GM23338 (cell line): ENCODE results near the gene GLS. TPM values are rescaled to one million over a fixed set of nuclear protein-coding genes. Genes with fewer than 3 reads are reported as not detected.

Experiments used
- ATAC-seq: fragments of 200-7000 bp; cut with Tn5 transposase; 3 replicates; pipeline ENCODE4 v1.9.1; 2020
- DNase-seq: peaks from one replicate; pipeline ENCODE4 v3.0.0-alpha.2; 2015; ENCODE audit warnings: low spot score
- H2AFZ ChIP-seq: fragments of 200-600 bp; sonication (generic); 2 replicates; pipeline ENCODE4 v1.8.0; 2016; ENCODE audit warnings: antibody characterized with exemption, mild to moderate bottlenecking, moderate library complexity
- H3F3A ChIP-seq: fragments of 200-600 bp; sonication (generic); replicated peaks from 2 replicates; pipeline ENCODE4 v1.8.0; 2017; ENCODE audit warnings: antibody characterized with exemption, mixed run types, low read depth
- H3K27ac ChIP-seq: fragments of 200-600 bp; sonication (generic); 2 replicates; pipeline ENCODE4 v1.6.1; 2016; ENCODE audit warnings: low read depth
- H3K27me3 ChIP-seq: fragments of 200-600 bp; sonication (generic); 2 replicates; pipeline ENCODE4 v1.8.0; 2016; ENCODE audit warnings: mild to moderate bottlenecking, mixed run types, moderate library complexity; ENCODE audit not compliant: insufficient read depth
- H3K36me3 ChIP-seq: fragments of 200-600 bp; sonication (generic); 2 replicates; pipeline ENCODE4 v1.8.0; 2016; ENCODE audit warnings: mild to moderate bottlenecking; ENCODE audit not compliant: insufficient read depth
- H3K4me1 ChIP-seq: fragments of 200-600 bp; sonication (generic); 2 replicates; pipeline ENCODE4 v1.8.0; 2016; ENCODE audit warnings: mild to moderate bottlenecking, moderate library complexity; ENCODE audit not compliant: insufficient read depth
- H3K4me2 ChIP-seq: fragments of 200-600 bp; sonication (generic); 2 replicates; pipeline ENCODE4 v1.7.1; 2017; ENCODE audit warnings: mixed run types
- H3K4me3 ChIP-seq: fragments of 200-600 bp; sonication (generic); 2 replicates; pipeline ENCODE4 v1.6.1; 2016; ENCODE audit warnings: mixed run types
- H3K79me2 ChIP-seq: fragments of 200-600 bp; sonication (generic); replicated peaks from 2 replicates; pipeline ENCODE4 v1.8.0; 2017; ENCODE audit warnings: mild to moderate bottlenecking; ENCODE audit not compliant: insufficient read depth
- H3K9me2 ChIP-seq: fragments of 200-600 bp; sonication (generic); 2 replicates; pipeline ENCODE4 v1.8.0; 2017; ENCODE audit not compliant: insufficient read depth
- H4K20me1 ChIP-seq: fragments of 200-600 bp; sonication (generic); replicated peaks from 2 replicates; pipeline ENCODE4 v1.8.0; 2017; ENCODE audit warnings: mild to moderate bottlenecking; ENCODE audit not compliant: insufficient read depth
- H3K27ac Mint-ChIP-seq: 2 replicates; pipeline ENCODE4 v1.8.0; 2020; ENCODE audit warnings: inconsistent platforms, mild to moderate bottlenecking, moderate library complexity, mixed read lengths
- H3K27me3 Mint-ChIP-seq: 3 replicates; pipeline ENCODE4 v1.8.0; 2022; ENCODE audit warnings: low read depth, mild to moderate bottlenecking, moderate library complexity, mixed read lengths, inconsistent platforms; ENCODE audit not compliant: insufficient read depth, poor library complexity
- H3K36me3 Mint-ChIP-seq: 3 replicates; pipeline ENCODE4 v1.8.0; 2021; ENCODE audit warnings: low read depth, mild to moderate bottlenecking, inconsistent platforms, moderate library complexity, mixed read lengths
- H3K4me1 Mint-ChIP-seq: 3 replicates; pipeline ENCODE4 v1.8.0; 2020; ENCODE audit warnings: mild to moderate bottlenecking, inconsistent platforms, mixed read lengths
- H3K4me3 Mint-ChIP-seq: 3 replicates; pipeline ENCODE4 v1.8.0; 2021; ENCODE audit warnings: moderate library complexity, mild to moderate bottlenecking, inconsistent platforms, mixed read lengths
- H3K9me3 Mint-ChIP-seq: 3 replicates; pipeline ENCODE4 v1.8.0; 2020; ENCODE audit warnings: moderate library complexity, mild to moderate bottlenecking, inconsistent platforms, mixed read lengths
- CREB1 ChIP-seq: fragments of 250-450 bp; sonication (Bioruptor Pico); IDR thresholded peaks from 2 replicates; pipeline ENCODE4 v1.5.0; 2020; ENCODE audit warnings: low read depth, mild to moderate bottlenecking, moderate library complexity
- EZH2 ChIP-seq: fragments of 200-600 bp; sonication (generic); IDR thresholded peaks from one replicate; pipeline ENCODE4 v1.8.0; 2017; ENCODE audit warnings: antibody characterized with exemption, mild to moderate bottlenecking, low read depth; ENCODE audit not compliant: unreplicated experiment
- EZH2phosphoT487 ChIP-seq: fragments of 200-600 bp; sonication (generic); IDR thresholded peaks from one replicate; pipeline ENCODE4 v1.8.1; 2018; ENCODE audit warnings: antibody characterized with exemption; ENCODE audit not compliant: unreplicated experiment
- JUNB ChIP-seq: IDR thresholded peaks from one replicate; pipeline ENCODE4 v1.6.1; 2016; ENCODE audit warnings: antibody characterized with exemption; ENCODE audit not compliant: unreplicated experiment
- NANOG ChIP-seq: IDR thresholded peaks from 2 replicates; pipeline ENCODE4 v1.6.1; 2016; ENCODE audit warnings: antibody characterized with exemption, borderline replicate concordance
- POLR2AphosphoS5 ChIP-seq: IDR thresholded peaks from 2 replicates; pipeline ENCODE4 v1.6.1; 2016; ENCODE audit warnings: antibody characterized with exemption, low read depth
- STAT1 ChIP-seq: IDR thresholded peaks from one replicate; pipeline ENCODE4 v1.6.1; 2016; ENCODE audit warnings: antibody characterized with exemption; ENCODE audit not compliant: unreplicated experiment
- ZNF114 ChIP-seq: fragments of 250-450 bp; sonication (Bioruptor Pico); IDR thresholded peaks from 2 replicates; pipeline ENCODE4 v1.5.0; 2020; ENCODE audit warnings: mild to moderate bottlenecking, moderate library complexity
- ZNF331 ChIP-seq: fragments of 250-450 bp; sonication (Bioruptor Pico); IDR thresholded peaks from 2 replicates; pipeline ENCODE4 v1.5.0; 2020; ENCODE audit warnings: low read depth, mild to moderate bottlenecking, moderate library complexity
- polyA plus RNA-seq: library from polyadenylated mRNA; unstranded; fragments of >200 nt; fragmentation: Nextera tagmentation; extraction: Ambion mirVana; gene quantifications from 2 replicates; pipeline ENCODE4 v1.2.1, GENCODE V29; 2016
- total RNA-seq: library from RNA; depleted of rRNA; stranded (reverse); fragments of >200 nt; shearing (Covaris generic); gene quantifications from 2 replicates; pipeline ENCODE4 v1.2.3, GENCODE V29; 2014
- TF ChIP-seq, protein P1 (sequence below): IDR thresholded peaks from 2 replicates; pipeline ENCODE4 v1.6.1; 2016; ENCODE audit warnings: antibody characterized with exemption
- TF ChIP-seq, protein P2 (sequence below): IDR thresholded peaks from one replicate; pipeline ENCODE4 v1.6.1; 2018; ENCODE audit warnings: antibody characterized with exemption; ENCODE audit not compliant: unreplicated experiment
- TF ChIP-seq, protein P3 (sequence below), 2 experiments: fragments of 200-600 bp in 1 of 2; sonication (generic) in 1 of 2; conservative IDR thresholded peaks; 2 replicates each; pipeline versions ENCODE4 v1.5.1 to v1.6.1; 2016 to 2017; ENCODE audit warnings: antibody characterized with exemption in 2 of 2, low read depth in 2 of 2, mild to moderate bottlenecking in 2 of 2, moderate library complexity in 1 of 2
- TF ChIP-seq, protein P4 (sequence below): fragments of 250-450 bp; sonication (Bioruptor Pico); IDR thresholded peaks from 2 replicates; pipeline ENCODE4 v1.5.0; 2020; ENCODE audit warnings: mild to moderate bottlenecking, moderate library complexity

The GLS gene
- total and polyA plus RNA-seq, 2 experiments from 2014 or later, result 38.1 to 172 TPM

DNA sequence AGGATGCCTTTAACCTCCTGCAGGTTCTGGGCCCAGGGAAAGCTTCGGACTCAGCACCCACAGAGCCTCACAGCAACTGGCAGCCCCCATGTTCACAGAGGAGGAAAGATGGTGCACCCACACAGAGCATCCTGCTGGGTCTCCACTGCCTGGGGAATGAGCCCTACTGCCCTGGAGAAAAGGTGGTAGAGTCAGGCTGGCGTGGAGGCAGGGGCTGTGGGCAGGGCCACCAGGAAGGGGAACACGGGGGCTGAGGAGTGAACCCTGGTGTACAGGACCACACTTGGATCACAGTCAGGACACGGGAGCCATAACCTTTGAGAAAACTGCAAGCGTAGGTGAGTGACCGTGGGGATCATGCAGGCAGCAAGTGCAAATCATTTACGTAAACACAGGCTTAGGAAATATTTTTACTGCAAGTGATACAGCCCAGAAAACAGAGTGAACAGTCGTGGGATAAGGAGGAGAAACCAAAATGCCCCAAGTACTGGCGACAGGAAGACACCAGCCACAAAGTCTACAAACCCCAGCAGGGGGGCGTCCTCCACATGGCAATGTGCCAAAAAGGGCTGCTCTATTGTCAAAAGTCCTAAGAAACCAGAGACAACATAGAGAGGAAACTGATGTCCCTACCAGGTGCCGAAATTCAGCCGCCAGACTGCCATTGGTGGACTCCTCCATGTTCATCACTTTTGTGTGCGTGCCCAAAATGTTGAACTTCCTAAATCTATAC lies 105.8 kb downstream of the GLS start:
- Mint-ChIP-seq H3K36me3 (peaks cover 90% of the 10 kb centered on the region), H3K27ac (no peak overlapping the region), H3K4me3 (no peak overlapping the region), H3K9me3 (no peaks in the 10 kb centered on the region), H3K4me1 (no peaks in the 10 kb centered on the region), H3K27me3 (no peaks in the 10 kb centered on the region)
- no peak overlapping the region for H3K4me3 ChIP-seq
- TF ChIP-seq, protein P1, sequence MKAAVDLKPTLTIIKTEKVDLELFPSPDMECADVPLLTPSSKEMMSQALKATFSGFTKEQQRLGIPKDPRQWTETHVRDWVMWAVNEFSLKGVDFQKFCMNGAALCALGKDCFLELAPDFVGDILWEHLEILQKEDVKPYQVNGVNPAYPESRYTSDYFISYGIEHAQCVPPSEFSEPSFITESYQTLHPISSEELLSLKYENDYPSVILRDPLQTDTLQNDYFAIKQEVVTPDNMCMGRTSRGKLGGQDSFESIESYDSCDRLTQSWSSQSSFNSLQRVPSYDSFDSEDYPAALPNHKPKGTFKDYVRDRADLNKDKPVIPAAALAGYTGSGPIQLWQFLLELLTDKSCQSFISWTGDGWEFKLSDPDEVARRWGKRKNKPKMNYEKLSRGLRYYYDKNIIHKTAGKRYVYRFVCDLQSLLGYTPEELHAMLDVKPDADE, result no peak
- TF ChIP-seq, protein P2, sequence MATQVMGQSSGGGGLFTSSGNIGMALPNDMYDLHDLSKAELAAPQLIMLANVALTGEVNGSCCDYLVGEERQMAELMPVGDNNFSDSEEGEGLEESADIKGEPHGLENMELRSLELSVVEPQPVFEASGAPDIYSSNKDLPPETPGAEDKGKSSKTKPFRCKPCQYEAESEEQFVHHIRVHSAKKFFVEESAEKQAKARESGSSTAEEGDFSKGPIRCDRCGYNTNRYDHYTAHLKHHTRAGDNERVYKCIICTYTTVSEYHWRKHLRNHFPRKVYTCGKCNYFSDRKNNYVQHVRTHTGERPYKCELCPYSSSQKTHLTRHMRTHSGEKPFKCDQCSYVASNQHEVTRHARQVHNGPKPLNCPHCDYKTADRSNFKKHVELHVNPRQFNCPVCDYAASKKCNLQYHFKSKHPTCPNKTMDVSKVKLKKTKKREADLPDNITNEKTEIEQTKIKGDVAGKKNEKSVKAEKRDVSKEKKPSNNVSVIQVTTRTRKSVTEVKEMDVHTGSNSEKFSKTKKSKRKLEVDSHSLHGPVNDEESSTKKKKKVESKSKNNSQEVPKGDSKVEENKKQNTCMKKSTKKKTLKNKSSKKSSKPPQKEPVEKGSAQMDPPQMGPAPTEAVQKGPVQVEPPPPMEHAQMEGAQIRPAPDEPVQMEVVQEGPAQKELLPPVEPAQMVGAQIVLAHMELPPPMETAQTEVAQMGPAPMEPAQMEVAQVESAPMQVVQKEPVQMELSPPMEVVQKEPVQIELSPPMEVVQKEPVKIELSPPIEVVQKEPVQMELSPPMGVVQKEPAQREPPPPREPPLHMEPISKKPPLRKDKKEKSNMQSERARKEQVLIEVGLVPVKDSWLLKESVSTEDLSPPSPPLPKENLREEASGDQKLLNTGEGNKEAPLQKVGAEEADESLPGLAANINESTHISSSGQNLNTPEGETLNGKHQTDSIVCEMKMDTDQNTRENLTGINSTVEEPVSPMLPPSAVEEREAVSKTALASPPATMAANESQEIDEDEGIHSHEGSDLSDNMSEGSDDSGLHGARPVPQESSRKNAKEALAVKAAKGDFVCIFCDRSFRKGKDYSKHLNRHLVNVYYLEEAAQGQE, result no peak
- TF ChIP-seq EZH2 (no peak), ZNF331 (CRISPR knock-in tag) (no peak), POLR2AphosphoS5 (no peak), STAT1 (no peak), NANOG (no peak), CREB1 (CRISPR knock-in tag) (no peak), EZH2phosphoT487 (no peak), JUNB (no peak), ZNF114 (CRISPR knock-in tag) (no peak)
- TF ChIP-seq, protein P3, sequence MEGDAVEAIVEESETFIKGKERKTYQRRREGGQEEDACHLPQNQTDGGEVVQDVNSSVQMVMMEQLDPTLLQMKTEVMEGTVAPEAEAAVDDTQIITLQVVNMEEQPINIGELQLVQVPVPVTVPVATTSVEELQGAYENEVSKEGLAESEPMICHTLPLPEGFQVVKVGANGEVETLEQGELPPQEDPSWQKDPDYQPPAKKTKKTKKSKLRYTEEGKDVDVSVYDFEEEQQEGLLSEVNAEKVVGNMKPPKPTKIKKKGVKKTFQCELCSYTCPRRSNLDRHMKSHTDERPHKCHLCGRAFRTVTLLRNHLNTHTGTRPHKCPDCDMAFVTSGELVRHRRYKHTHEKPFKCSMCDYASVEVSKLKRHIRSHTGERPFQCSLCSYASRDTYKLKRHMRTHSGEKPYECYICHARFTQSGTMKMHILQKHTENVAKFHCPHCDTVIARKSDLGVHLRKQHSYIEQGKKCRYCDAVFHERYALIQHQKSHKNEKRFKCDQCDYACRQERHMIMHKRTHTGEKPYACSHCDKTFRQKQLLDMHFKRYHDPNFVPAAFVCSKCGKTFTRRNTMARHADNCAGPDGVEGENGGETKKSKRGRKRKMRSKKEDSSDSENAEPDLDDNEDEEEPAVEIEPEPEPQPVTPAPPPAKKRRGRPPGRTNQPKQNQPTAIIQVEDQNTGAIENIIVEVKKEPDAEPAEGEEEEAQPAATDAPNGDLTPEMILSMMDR (conservative IDR thresholded peaks at IDR 0.05; ENCODE audit: low read depth in 2 of 2), result no peak
- TF ChIP-seq, protein P4, sequence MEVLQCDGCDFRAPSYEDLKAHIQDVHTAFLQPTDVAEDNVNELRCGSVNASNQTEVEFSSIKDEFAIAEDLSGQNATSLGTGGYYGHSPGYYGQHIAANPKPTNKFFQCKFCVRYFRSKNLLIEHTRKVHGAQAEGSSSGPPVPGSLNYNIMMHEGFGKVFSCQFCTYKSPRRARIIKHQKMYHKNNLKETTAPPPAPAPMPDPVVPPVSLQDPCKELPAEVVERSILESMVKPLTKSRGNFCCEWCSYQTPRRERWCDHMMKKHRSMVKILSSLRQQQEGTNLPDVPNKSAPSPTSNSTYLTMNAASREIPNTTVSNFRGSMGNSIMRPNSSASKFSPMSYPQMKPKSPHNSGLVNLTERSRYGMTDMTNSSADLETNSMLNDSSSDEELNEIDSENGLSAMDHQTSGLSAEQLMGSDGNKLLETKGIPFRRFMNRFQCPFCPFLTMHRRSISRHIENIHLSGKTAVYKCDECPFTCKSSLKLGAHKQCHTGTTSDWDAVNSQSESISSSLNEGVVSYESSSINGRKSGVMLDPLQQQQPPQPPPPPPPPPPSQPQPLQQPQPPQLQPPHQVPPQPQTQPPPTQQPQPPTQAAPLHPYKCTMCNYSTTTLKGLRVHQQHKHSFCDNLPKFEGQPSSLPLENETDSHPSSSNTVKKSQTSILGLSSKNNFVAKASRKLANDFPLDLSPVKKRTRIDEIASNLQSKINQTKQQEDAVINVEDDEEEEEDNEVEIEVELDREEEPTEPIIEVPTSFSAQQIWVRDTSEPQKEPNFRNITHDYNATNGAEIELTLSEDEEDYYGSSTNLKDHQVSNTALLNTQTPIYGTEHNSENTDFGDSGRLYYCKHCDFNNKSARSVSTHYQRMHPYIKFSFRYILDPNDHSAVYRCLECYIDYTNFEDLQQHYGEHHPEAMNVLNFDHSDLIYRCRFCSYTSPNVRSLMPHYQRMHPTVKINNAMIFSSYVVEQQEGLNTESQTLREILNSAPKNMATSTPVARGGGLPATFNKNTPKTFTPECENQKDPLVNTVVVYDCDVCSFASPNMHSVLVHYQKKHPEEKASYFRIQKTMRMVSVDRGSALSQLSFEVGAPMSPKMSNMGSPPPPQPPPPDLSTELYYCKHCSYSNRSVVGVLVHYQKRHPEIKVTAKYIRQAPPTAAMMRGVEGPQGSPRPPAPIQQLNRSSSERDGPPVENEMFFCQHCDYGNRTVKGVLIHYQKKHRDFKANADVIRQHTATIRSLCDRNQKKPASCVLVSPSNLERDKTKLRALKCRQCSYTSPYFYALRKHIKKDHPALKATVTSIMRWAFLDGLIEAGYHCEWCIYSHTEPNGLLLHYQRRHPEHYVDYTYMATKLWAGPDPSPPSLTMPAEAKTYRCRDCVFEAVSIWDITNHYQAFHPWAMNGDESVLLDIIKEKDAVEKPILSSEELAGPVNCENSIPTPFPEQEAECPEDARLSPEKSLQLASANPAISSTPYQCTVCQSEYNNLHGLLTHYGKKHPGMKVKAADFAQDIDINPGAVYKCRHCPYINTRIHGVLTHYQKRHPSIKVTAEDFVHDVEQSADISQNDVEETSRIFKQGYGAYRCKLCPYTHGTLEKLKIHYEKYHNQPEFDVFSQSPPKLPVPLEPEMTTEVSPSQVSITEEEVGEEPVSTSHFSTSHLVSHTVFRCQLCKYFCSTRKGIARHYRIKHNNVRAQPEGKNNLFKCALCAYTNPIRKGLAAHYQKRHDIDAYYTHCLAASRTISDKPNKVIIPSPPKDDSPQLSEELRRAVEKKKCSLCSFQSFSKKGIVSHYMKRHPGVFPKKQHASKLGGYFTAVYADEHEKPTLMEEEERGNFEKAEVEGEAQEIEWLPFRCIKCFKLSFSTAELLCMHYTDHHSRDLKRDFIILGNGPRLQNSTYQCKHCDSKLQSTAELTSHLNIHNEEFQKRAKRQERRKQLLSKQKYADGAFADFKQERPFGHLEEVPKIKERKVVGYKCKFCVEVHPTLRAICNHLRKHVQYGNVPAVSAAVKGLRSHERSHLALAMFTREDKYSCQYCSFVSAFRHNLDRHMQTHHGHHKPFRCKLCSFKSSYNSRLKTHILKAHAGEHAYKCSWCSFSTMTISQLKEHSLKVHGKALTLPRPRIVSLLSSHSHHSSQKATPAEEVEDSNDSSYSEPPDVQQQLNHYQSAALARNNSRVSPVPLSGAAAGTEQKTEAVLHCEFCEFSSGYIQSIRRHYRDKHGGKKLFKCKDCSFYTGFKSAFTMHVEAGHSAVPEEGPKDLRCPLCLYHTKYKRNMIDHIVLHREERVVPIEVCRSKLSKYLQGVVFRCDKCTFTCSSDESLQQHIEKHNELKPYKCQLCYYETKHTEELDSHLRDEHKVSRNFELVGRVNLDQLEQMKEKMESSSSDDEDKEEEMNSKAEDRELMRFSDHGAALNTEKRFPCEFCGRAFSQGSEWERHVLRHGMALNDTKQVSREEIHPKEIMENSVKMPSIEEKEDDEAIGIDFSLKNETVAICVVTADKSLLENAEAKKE (CRISPR knock-in tag), result no peak
- no peaks in the 10 kb centered on the region for H3K4me1 ChIP-seq
- H4K20me1 ChIP-seq, result peaks cover 2% of the 10 kb centered on the region; the same call in 1 of the 2 replicates
- no peak for ATAC-seq
- H3K27me3 ChIP-seq, result no peaks in the 10 kb centered on the region
- DNase-seq, result no peak
- H3K4me2 ChIP-seq, result no peak overlapping the region
- H3K79me2 ChIP-seq, result no peaks in the 10 kb centered on the region
- peaks cover 45% of the 10 kb centered on the region for H3K36me3 ChIP-seq
- H2AFZ ChIP-seq, result no peak overlapping the region
- H3K27ac ChIP-seq, result no peak overlapping the region
- no peaks in the 10 kb centered on the region for H3F3A ChIP-seq
- H3K9me2 ChIP-seq, result no peaks in the 10 kb centered on the region
